H9 (cell line): ENCODE results near the gene RANBP3. TPM values are rescaled to one million over a fixed set of nuclear protein-coding genes. Genes with fewer than 3 reads are reported as not detected.

ENCODE experiments used
- DNase-seq: peaks from one replicate; pipeline ENCODE4 v3.0.0-alpha.2; 2017
- H2AFZ ChIP-seq: one replicate; pipeline ENCODE4 v1.6.1; 2013; ENCODE audit warnings: mild to moderate bottlenecking, low read length, control low read depth, moderate library complexity
- H2AK5ac ChIP-seq: 2 replicates; pipeline ENCODE4 v1.6.1; 2013; ENCODE audit warnings: low read length, control low read depth, mixed read lengths; ENCODE audit not compliant: insufficient read length
- H2BK120ac ChIP-seq: one replicate; pipeline ENCODE4 v1.6.1; 2013; ENCODE audit warnings: low read depth, mild to moderate bottlenecking, low read length, control low read depth, inconsistent platforms; ENCODE audit not compliant: poor library complexity, severe bottlenecking
- H2BK12ac ChIP-seq: 2 replicates; pipeline ENCODE4 v1.6.1; 2013; ENCODE audit warnings: low read length, control low read depth, mixed read lengths, low read depth; ENCODE audit not compliant: insufficient read length
- H2BK15ac ChIP-seq: 2 replicates; pipeline ENCODE4 v1.6.1; 2013; ENCODE audit warnings: low read depth, low read length, control low read depth
- H2BK20ac ChIP-seq: one replicate; pipeline ENCODE4 v1.6.1; 2013; ENCODE audit warnings: low read depth, mild to moderate bottlenecking, low read length, control low read depth, inconsistent platforms; ENCODE audit not compliant: poor library complexity, severe bottlenecking
- H2BK5ac ChIP-seq: 2 replicates; pipeline ENCODE4 v1.6.1; 2013; ENCODE audit warnings: low read length, control low read depth, mixed read lengths; ENCODE audit not compliant: insufficient read length
- H3K14ac ChIP-seq: 2 replicates; pipeline ENCODE4 v1.6.1; 2013; ENCODE audit warnings: low read length, control low read depth; ENCODE audit not compliant: insufficient read depth
- H3K18ac ChIP-seq: 2 replicates; pipeline ENCODE4 v1.6.1; 2013; ENCODE audit warnings: low read depth, mild to moderate bottlenecking, mixed read lengths, low read length, control low read depth; ENCODE audit not compliant: insufficient read length
- H3K23ac ChIP-seq: 2 replicates; pipeline ENCODE4 v1.6.1; 2013; ENCODE audit warnings: low read length, control low read depth, mixed read lengths, low read depth; ENCODE audit not compliant: insufficient read length
- H3K23me2 ChIP-seq: 2 replicates; pipeline ENCODE4 v1.6.1; 2013; ENCODE audit warnings: low read depth, mild to moderate bottlenecking, mixed read lengths, low read length, control low read depth; ENCODE audit not compliant: insufficient read length, poor library complexity, severe bottlenecking
- H3K27ac ChIP-seq: 2 replicates; pipeline ENCODE4 v1.5.1; 2013; ENCODE audit warnings: low read length, control low read depth, mixed read lengths, low read depth; ENCODE audit not compliant: insufficient read length
- H3K27me3 ChIP-seq: 2 replicates; pipeline ENCODE4 v1.6.1; 2013; ENCODE audit warnings: low read length, control low read depth, inconsistent platforms; ENCODE audit not compliant: insufficient read depth
- H3K4ac ChIP-seq: 2 replicates; pipeline ENCODE4 v1.6.1; 2013; ENCODE audit warnings: low read depth, mild to moderate bottlenecking, control low read depth, inconsistent platforms, low read length, moderate library complexity
- H3K4me1 ChIP-seq: 2 replicates; pipeline ENCODE4 v1.6.1; 2013; ENCODE audit warnings: low read length, control low read depth, inconsistent platforms; ENCODE audit not compliant: insufficient read depth
- H3K4me2 ChIP-seq: 2 replicates; pipeline ENCODE4 v1.6.1; 2013; ENCODE audit warnings: low read length, control low read depth, mixed read lengths; ENCODE audit not compliant: insufficient read length, insufficient read depth
- H3K56ac ChIP-seq: 2 replicates; pipeline ENCODE4 v1.6.1; 2013; ENCODE audit warnings: low read depth, mild to moderate bottlenecking, mixed read lengths, low read length, control low read depth; ENCODE audit not compliant: insufficient read length
- H3K79me1 ChIP-seq: 2 replicates; pipeline ENCODE4 v1.6.1; 2013; ENCODE audit warnings: low read depth, mild to moderate bottlenecking, moderate library complexity, low read length, control low read depth, inconsistent platforms; ENCODE audit not compliant: insufficient read depth, poor library complexity, severe bottlenecking
- H3K79me2 ChIP-seq: 2 replicates; pipeline ENCODE4 v1.6.1; 2013; ENCODE audit warnings: low read length, control low read depth, inconsistent platforms; ENCODE audit not compliant: insufficient read depth
- H3K9ac ChIP-seq: 2 replicates; pipeline ENCODE4 v1.6.1; 2013; ENCODE audit warnings: low read length, control low read depth, mixed read lengths; ENCODE audit not compliant: insufficient read length; ENCODE audit errors: extremely low read depth
- H3K9me3 ChIP-seq: one replicate; pipeline ENCODE4 v1.6.1; 2013; ENCODE audit warnings: low read depth, low read length, inconsistent platforms; ENCODE audit not compliant: control insufficient read depth
- H3T11ph ChIP-seq: one replicate; pipeline ENCODE4 v1.6.1; 2013; ENCODE audit warnings: mild to moderate bottlenecking, low read length, control low read depth, inconsistent platforms
- H4K20me1 ChIP-seq: one replicate; pipeline ENCODE4 v1.6.1; 2013; ENCODE audit not compliant: control insufficient read depth, insufficient read length, insufficient read depth
- H4K5ac ChIP-seq: 2 replicates; pipeline ENCODE4 v1.6.1; 2013; ENCODE audit warnings: low read depth, mild to moderate bottlenecking, mixed read lengths, low read length, control low read depth; ENCODE audit not compliant: insufficient read length
- H4K8ac ChIP-seq: replicated peaks from 2 replicates; pipeline ENCODE4 v1.6.1; 2013; ENCODE audit warnings: low read length, control low read depth, mixed read lengths, low read depth; ENCODE audit not compliant: insufficient read length
- H4K91ac ChIP-seq: 2 replicates; pipeline ENCODE4 v1.6.1; 2013; ENCODE audit warnings: low read depth, mild to moderate bottlenecking, moderate library complexity, mixed read lengths, low read length, control low read depth; ENCODE audit not compliant: insufficient read length
- H3K27ac Mint-ChIP-seq, 3 experiments: 2 replicates in 2 of 3; 3 replicates in 1 of 3; pipeline ENCODE4 v1.8.0; 2020 to 2021; ENCODE audit warnings: mixed read lengths in 3 of 3, mild to moderate bottlenecking in 1 of 3, moderate library complexity in 1 of 3
- H3K27me3 Mint-ChIP-seq: 2 replicates; pipeline ENCODE4 v1.8.0; 2021; ENCODE audit warnings: low read depth, mild to moderate bottlenecking, moderate library complexity, mixed read lengths
- H3K36me3 Mint-ChIP-seq, 3 experiments: 2 replicates in 2 of 3; 3 replicates in 1 of 3; pipeline ENCODE4 v1.8.0; 2020 to 2021; ENCODE audit warnings: low read depth in 3 of 3, mixed read lengths in 3 of 3; ENCODE audit not compliant: insufficient read depth in 1 of 3
- H3K4me1 Mint-ChIP-seq, 2 experiments: 2 replicates each; pipeline ENCODE4 v1.8.0; 2020; ENCODE audit warnings: mixed read lengths in 2 of 2
- H3K4me3 Mint-ChIP-seq, 2 experiments: 2 replicates in 1 of 2; 3 replicates in 1 of 2; pipeline ENCODE4 v1.8.0; 2020 to 2021; ENCODE audit warnings: mild to moderate bottlenecking in 2 of 2, mixed read lengths in 2 of 2, moderate library complexity in 1 of 2
- H3K9me3 Mint-ChIP-seq, 2 experiments: 2 replicates in 1 of 2; 3 replicates in 1 of 2; pipeline ENCODE4 v1.8.0; 2020; ENCODE audit warnings: mild to moderate bottlenecking in 2 of 2, mixed read lengths in 2 of 2, moderate library complexity in 1 of 2
- CTCF ChIP-seq: fragments of 200-600 bp; sonication (generic); conservative IDR thresholded peaks from 3 replicates; pipeline ENCODE4 v1.8.0; 2021; ENCODE audit warnings: antibody characterized with exemption, mild to moderate bottlenecking
- WGBS: extraction: QIAGEN DNeasy Blood & Tissue Kit; methylation state at CpG from one replicate; pipeline ENCODE4 v1.1.7; 2013; ENCODE audit warnings: missing lambda C conversion rate, low lambda C conversion rate, mixed read lengths; ENCODE audit not compliant: insufficient read length; ENCODE audit errors: extremely low coverage; 5-methylcytosine and 5-hydroxymethylcytosine counted together
- total RNA-seq: library from RNA; stranded (reverse); gene quantifications from 2 replicates; pipeline ENCODE4 v1.2.1, GENCODE V29; 2021

The RANBP3 gene
- total RNA-seq, 1 experiment from 2014 or later: 86.5 TPM

- H3K79me1 ChIP-seq: no peaks in the 10 kb centered on the region
- H3K9ac ChIP-seq: no peak overlapping the region
- no peak overlapping the region for H2AFZ ChIP-seq
- H3K4me3 Mint-ChIP-seq: no peak overlapping the region
- no peak overlapping the region for H4K5ac ChIP-seq
- no peaks in the 10 kb centered on the region for H3K23me2 ChIP-seq
- peaks cover 26 to 78% (median 78%) of the 10 kb centered on the region in 3 experiments for H3K36me3 Mint-ChIP-seq
- no peaks in the 10 kb centered on the region for H3K27me3 ChIP-seq
- H4K20me1 ChIP-seq: no peaks in the 10 kb centered on the region
- DNase-seq: no peak
- no peak for TF ChIP-seq CTCF
- no CpG with 5 or more reads among the region's 13 CpGs for WGBS
- H3K4me2 ChIP-seq: no peak overlapping the region
- H3K18ac ChIP-seq: no peak overlapping the region
- H2BK5ac ChIP-seq: no peak overlapping the region
- no peak overlapping the region for H2BK15ac ChIP-seq
- H2AK5ac ChIP-seq: no peak overlapping the region
- no peak overlapping the region for H4K91ac ChIP-seq
- no peak overlapping the region; a peak in 1 of 7 replicates for H3K27ac Mint-ChIP-seq
- no peak overlapping the region for H4K8ac ChIP-seq
- no peak overlapping the region for H2BK120ac ChIP-seq
- no peak overlapping the region for H3T11ph ChIP-seq
- H3K9me3 ChIP-seq: no peaks in the 10 kb centered on the region
- no peak overlapping the region for H2BK12ac ChIP-seq
- H3K14ac ChIP-seq: no peak overlapping the region
- H3K4ac ChIP-seq: no peak overlapping the region
- H3K27ac ChIP-seq: no peak overlapping the region
- H3K56ac ChIP-seq: no peak overlapping the region
- no peaks in the 10 kb centered on the region for H3K4me1 ChIP-seq
- H3K9me3 Mint-ChIP-seq: no peaks in the 10 kb centered on the region
- H3K79me2 ChIP-seq: no peaks in the 10 kb centered on the region
- no peaks in the 10 kb centered on the region; the same call in 1 of the 2 replicates for H3K27me3 Mint-ChIP-seq
- H3K4me1 Mint-ChIP-seq: peaks cover 0 to 5% of the 10 kb centered on the region in 2 experiments; a peak in 1 of 4 replicates
- no peak overlapping the region for H3K23ac ChIP-seq
- no peak overlapping the region for H2BK20ac ChIP-seq
These were observed 48.8 kb downstream of the RANBP3 start for GRCh38 chr19:5929179-5929578.
